ENCODE measurements around the gene HLA-F. TPM values are rescaled to one million over a fixed set of nuclear protein-coding genes. Genes with fewer than 3 reads are reported as not detected.
A peak's percentile ranks its signal among the peaks of the same experiment; 100 is the strongest.

The HLA-F gene
- total RNA-seq, 1 experiment from 2014 or later: 137 TPM

- Histone ChIP-seq H3K9me3 (replicated peaks) (no peaks in the 10 kb centered on the region), H3K4me1 (replicated peaks) (peaks cover 7% of the 10 kb centered on the region), H3K27me3 (replicated peaks) (no peaks in the 10 kb centered on the region), H3K27ac (no peak overlapping the region), H3K4me3 (peak overlapping the region; percentile 53), H3K36me3 (no peaks in the 10 kb centered on the region)
- DNase-seq (ENCODE audit: low read depth in 1 of 2, low spot score in 2 of 2): no peak
These were observed 30.0 kb downstream of the HLA-F start for GRCh38 chr6:29753309-29753644.

GRCh38 chr6:29755295-29755871 is 32.1 kb downstream of the HLA-F start:
- Histone ChIP-seq H3K27me3 (replicated peaks) (no peaks in the 10 kb centered on the region), H3K36me3 (no peaks in the 10 kb centered on the region), H3K27ac (no peak overlapping the region), H3K9me3 (replicated peaks) (no peaks in the 10 kb centered on the region), H3K4me3 (no peak overlapping the region), H3K4me1 (replicated peaks) (no peaks in the 10 kb centered on the region)
- no peak for DNase-seq (ENCODE audit: low read depth in 1 of 2, low spot score in 2 of 2)

- no peak for DNase-seq (ENCODE audit: low read depth in 1 of 2, low spot score in 2 of 2)
- no peaks in the 10 kb centered on the region for H3K27me3 ChIP-seq (replicated peaks)
- no peak overlapping the region for H3K4me3 ChIP-seq
- H3K9me3 ChIP-seq (replicated peaks): no peaks in the 10 kb centered on the region
- H3K4me1 ChIP-seq (replicated peaks): no peaks in the 10 kb centered on the region
- no peaks in the 10 kb centered on the region for H3K36me3 ChIP-seq
- H3K27ac ChIP-seq: no peak overlapping the region
These were observed 34.0 kb downstream of the HLA-F start for GRCh38 chr6:29757282-29757681.

GRCh38 chr6:29757701-29758293 is 34.6 kb downstream of the HLA-F start:
- DNase-seq (ENCODE audit: low read depth in 1 of 2, low spot score in 2 of 2): no peak
- no peaks in the 10 kb centered on the region for H3K4me1 ChIP-seq (replicated peaks)
- H3K27me3 ChIP-seq (replicated peaks): no peaks in the 10 kb centered on the region
- H3K9me3 ChIP-seq (replicated peaks): no peaks in the 10 kb centered on the region
- H3K36me3 ChIP-seq: no peaks in the 10 kb centered on the region
- no peak overlapping the region for H3K27ac ChIP-seq
- H3K4me3 ChIP-seq: no peak overlapping the region

- no peak overlapping the region for H3K27ac ChIP-seq
- no peaks in the 10 kb centered on the region for H3K36me3 ChIP-seq
These were observed 35.5 kb downstream of the HLA-F start for GRCh38 chr6:29758761-29759160.

GRCh38 chr6:29759457-29759856 is 36.2 kb downstream of the HLA-F start:
- Histone ChIP-seq H3K4me1 (replicated peaks) (no peaks in the 10 kb centered on the region; the same call in 1 of the 2 replicates), H3K27me3 (replicated peaks) (no peaks in the 10 kb centered on the region)

More at GRCh38 chr6:29758761-29759160, 35.5 kb downstream of the HLA-F start:
- no peak for DNase-seq (ENCODE audit: low read depth in 1 of 2, low spot score in 2 of 2)
- H3K9me3 ChIP-seq (replicated peaks): no peaks in the 10 kb centered on the region
- H3K27me3 ChIP-seq (replicated peaks): no peaks in the 10 kb centered on the region
- no peaks in the 10 kb centered on the region; the same call in 1 of the 2 replicates for H3K4me1 ChIP-seq (replicated peaks)
- no peak overlapping the region for H3K4me3 ChIP-seq

GRCh38 chr6:29760328-29760727 is 37.1 kb downstream of the HLA-F start:
- no peak overlapping the region for H3K27ac ChIP-seq
- no peaks in the 10 kb centered on the region for H3K9me3 ChIP-seq (replicated peaks)
- H3K4me3 ChIP-seq: no peak overlapping the region
- H3K36me3 ChIP-seq: no peaks in the 10 kb centered on the region
- no peaks in the 10 kb centered on the region for H3K27me3 ChIP-seq (replicated peaks)
- no peaks in the 10 kb centered on the region; the same call in 1 of the 2 replicates for H3K4me1 ChIP-seq (replicated peaks)
- no peak for DNase-seq (ENCODE audit: low read depth in 1 of 2, low spot score in 2 of 2)

More at GRCh38 chr6:29759457-29759856, 36.2 kb downstream of the HLA-F start:
- Histone ChIP-seq H3K27ac (no peak overlapping the region), H3K36me3 (no peaks in the 10 kb centered on the region), H3K4me3 (no peak overlapping the region), H3K9me3 (replicated peaks) (no peaks in the 10 kb centered on the region)
- no peak for DNase-seq (ENCODE audit: low read depth in 1 of 2, low spot score in 2 of 2)

GRCh38 chr6:29762051-29762450 is 38.8 kb downstream of the HLA-F start:
- no peaks in the 10 kb centered on the region for H3K27me3 ChIP-seq (replicated peaks)
- no peak overlapping the region for H3K27ac ChIP-seq
- H3K4me3 ChIP-seq: no peak overlapping the region
- no peaks in the 10 kb centered on the region for H3K36me3 ChIP-seq
- DNase-seq (ENCODE audit: low read depth in 1 of 2, low spot score in 2 of 2): no peak
- H3K9me3 ChIP-seq (replicated peaks): no peaks in the 10 kb centered on the region
- no peaks in the 10 kb centered on the region; the same call in 1 of the 2 replicates for H3K4me1 ChIP-seq (replicated peaks)

- Histone ChIP-seq H3K9me3 (replicated peaks) (no peaks in the 10 kb centered on the region), H3K4me1 (replicated peaks) (no peaks in the 10 kb centered on the region; the same call in 1 of the 2 replicates), H3K27ac (no peak overlapping the region), H3K27me3 (replicated peaks) (no peaks in the 10 kb centered on the region), H3K36me3 (no peaks in the 10 kb centered on the region), H3K4me3 (no peak overlapping the region)
- no peak for DNase-seq (ENCODE audit: low read depth in 1 of 2, low spot score in 2 of 2)
These were observed 39.6 kb downstream of the HLA-F start for GRCh38 chr6:29762781-29763214.

GRCh38 chr6:29763491-29764289 is 40.5 kb downstream of the HLA-F start:
- Histone ChIP-seq H3K4me1 (replicated peaks) (no peaks in the 10 kb centered on the region; the same call in 1 of the 2 replicates), H3K27ac (no peak overlapping the region), H3K4me3 (no peak overlapping the region), H3K9me3 (replicated peaks) (no peaks in the 10 kb centered on the region), H3K27me3 (replicated peaks) (no peaks in the 10 kb centered on the region), H3K36me3 (no peaks in the 10 kb centered on the region)
- DNase-seq (ENCODE audit: low read depth in 1 of 2, low spot score in 2 of 2): peak in 1 of 2 experiments; percentile 15

GRCh38 chr6:29764422-29765196 is 41.4 kb downstream of the HLA-F start:
- Histone ChIP-seq H3K9me3 (replicated peaks) (no peaks in the 10 kb centered on the region), H3K27me3 (replicated peaks) (no peaks in the 10 kb centered on the region), H3K36me3 (no peaks in the 10 kb centered on the region), H3K27ac (no peak overlapping the region), H3K4me1 (replicated peaks) (no peaks in the 10 kb centered on the region; the same call in 1 of the 2 replicates), H3K4me3 (no peak overlapping the region)
- DNase-seq (ENCODE audit: low read depth in 1 of 2, low spot score in 2 of 2): no peak

- no peak overlapping the region for H3K27ac ChIP-seq
- no peaks in the 10 kb centered on the region for H3K9me3 ChIP-seq (replicated peaks)
- 0 out of 2 replicates have a peak, but pooled peaks cover 6% of the 10 kb centered on the region for H3K27me3 ChIP-seq (replicated peaks)
- no peaks in the 10 kb centered on the region for H3K36me3 ChIP-seq
- no peak overlapping the region for H3K4me3 ChIP-seq
- H3K4me1 ChIP-seq (replicated peaks): no peaks in the 10 kb centered on the region
- DNase-seq (ENCODE audit: low read depth in 1 of 2, low spot score in 2 of 2): no peak
These were observed 46.1 kb downstream of the HLA-F start for GRCh38 chr6:29769336-29769735.

GRCh38 chr6:29770306-29770705 is 47.1 kb downstream of the HLA-F start:
- no peak for DNase-seq (ENCODE audit: low read depth in 1 of 2, low spot score in 2 of 2)
- Histone ChIP-seq H3K27ac (no peak overlapping the region), H3K9me3 (replicated peaks) (no peaks in the 10 kb centered on the region)

More at GRCh38 chr6:29770306-29770705, 47.1 kb downstream of the HLA-F start:
- Histone ChIP-seq H3K4me3 (no peak overlapping the region), H3K36me3 (no peaks in the 10 kb centered on the region), H3K27me3 (replicated peaks) (peaks cover 10% of the 10 kb centered on the region; the same call in 1 of the 2 replicates), H3K4me1 (replicated peaks) (no peaks in the 10 kb centered on the region)
